ENCODE data around the gene GREM2.

GREM2 gene

DNA sequence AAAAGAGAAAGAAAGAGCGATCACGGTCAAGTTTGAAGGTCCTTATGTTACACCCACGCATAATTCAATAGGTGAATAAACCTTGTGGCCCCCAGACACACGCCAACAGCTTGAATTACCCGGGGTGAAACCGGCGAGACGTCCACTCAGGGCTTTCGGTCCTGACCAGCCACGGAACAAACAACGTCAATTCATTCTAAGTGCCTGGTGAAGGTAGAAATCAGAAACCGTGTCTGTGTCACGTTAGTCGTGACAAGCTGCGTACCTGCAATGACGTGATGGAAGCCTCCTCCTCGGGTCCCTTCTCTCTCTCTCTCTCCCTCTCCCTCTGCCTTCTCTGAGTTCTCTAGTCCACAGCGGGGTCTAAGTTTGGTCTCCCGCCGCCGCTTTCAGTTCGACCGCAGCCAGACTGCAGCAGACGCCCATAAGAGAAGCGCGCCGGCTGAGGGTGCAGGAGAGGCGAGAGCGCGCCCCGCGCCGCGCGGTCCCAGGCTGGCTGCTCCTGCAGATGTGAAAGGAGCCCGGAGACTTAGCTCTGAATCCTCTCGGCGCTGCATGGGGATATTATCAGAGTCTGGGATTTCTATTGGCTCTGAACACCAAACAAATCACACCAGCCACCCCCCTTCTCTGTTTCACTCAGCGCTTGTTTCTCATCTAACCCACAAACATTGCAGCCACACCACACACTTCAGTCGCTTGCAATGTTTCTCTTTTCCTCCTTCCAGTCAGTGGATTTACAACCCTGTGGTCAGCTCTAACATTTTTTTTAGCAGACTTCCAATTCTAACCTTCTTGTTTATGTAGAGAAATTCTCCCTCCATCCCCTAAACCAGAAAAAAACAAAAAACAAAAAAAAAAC lies at the start of gene GREM2:
Gene GREM2, minus strand, starts transcription at position 537 of the 862 bp plus-strand sequence. CDS start 118,680 bp downstream, outside the sequence.
- DNase-seq = no peak

DNA sequence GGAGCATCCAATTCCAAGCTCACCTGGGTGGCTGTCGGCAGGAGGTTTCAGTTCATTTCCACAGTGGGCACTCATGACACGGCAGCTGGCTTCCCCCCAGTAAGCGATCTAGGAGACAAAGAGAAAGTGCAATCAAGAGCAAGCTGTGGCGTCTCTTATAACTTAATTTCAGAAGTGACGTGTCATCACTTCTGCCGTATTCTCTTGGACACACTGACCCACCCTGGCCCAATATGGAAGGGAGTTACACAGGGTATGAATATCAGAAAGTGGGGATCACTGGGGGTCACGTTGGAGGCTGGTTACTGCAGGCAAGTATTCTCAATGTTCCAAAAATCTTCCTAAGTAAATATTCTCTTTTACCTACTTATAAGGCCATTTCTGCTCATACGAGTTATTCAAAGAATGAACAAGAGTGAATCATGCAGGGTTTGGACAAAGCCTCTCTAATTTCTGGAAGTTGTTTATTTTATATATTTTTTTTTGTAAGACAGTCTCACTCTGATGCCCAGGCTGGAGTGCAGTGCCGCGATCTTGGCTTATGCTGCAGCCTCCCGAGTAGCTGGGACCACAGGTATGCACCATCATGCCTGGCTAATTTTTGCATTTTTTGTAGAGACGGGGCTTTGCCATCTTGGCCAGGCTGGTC lies 46.5 kb upstream of the GREM2 start:
- no peak for DNase-seq

DNA sequence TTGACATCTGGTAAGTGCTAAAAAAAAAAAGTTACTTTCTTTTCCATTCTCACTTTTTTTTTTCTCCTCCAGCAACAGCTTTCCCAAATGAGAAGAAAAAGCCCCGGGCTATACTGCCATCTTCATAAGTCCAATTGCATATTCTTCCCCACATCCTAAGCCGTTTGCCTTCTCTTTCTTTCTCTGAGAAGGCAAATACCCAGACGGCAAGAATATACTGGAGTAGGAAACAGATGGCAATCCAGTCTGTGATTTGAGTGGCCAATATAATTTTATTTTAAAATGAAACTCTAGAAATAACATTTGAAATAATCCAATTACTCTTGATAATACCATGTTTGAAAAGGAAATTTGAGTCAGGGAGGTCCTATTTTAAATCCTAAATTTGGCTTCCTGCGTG lies 44.6 kb upstream of the GREM2 start:
- DNase-seq = no peak

DNA sequence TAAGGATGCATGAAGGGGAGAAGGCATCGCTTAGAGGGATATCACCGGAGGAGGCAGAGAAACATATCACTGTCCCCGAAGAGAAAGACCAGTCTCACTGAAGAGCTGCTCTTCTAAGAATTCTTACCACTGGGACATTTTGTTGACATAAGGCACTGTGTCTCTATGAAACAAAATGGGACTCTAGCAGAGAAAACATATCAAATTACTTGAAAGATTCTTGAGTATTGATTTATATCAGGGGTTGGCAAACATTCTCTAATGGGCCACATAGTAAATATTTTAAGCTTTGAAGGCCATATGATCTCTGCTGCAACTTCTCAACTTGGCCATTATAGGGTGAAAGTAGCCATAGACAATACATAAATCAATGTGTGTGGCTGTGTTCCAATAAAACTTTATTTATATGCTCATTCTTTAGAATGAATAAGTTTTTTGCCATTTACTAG lies 41.0 kb upstream of the GREM2 start:
- no peak for DNase-seq

DNA sequence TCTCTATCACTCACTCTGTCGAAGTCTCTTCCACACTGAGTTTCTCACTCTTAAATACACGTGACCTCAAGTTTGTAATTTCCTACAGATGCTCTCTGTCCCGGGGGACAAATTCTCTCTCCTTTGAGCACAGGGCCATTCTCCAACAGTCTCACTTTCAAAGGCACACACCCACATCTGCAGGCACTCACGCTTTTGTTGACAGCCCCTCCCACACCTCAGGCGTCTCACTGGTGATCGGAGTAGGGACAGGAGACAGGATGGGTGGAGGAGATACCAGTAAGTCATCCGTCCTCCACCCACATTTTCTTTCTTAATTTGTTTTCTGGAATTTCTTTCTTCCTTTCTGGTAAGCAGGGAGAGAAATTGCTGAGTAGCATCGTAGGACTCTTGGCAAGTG lies 40.6 kb upstream of the GREM2 start:
- no peak for DNase-seq

DNA sequence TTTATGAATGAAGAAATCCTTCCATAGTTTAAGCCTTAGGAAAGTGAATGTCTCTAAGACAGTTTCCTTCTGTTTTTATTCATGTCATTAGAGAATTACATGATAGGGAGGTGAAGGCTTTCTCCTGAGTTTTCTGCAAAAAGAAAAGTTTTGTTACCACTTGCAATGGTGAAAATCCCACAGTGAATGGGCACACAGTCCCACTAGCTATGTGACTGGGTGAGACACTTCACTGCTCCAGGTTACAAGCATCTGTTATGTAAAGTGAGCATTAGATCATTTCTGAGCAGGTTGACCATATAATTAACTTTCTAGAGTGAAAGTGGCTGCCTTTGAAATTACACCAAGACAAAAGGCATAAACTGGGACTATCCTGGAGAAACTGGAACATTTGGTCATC lies 38.9 kb upstream of the GREM2 start:
- DNase-seq = no peak

DNA sequence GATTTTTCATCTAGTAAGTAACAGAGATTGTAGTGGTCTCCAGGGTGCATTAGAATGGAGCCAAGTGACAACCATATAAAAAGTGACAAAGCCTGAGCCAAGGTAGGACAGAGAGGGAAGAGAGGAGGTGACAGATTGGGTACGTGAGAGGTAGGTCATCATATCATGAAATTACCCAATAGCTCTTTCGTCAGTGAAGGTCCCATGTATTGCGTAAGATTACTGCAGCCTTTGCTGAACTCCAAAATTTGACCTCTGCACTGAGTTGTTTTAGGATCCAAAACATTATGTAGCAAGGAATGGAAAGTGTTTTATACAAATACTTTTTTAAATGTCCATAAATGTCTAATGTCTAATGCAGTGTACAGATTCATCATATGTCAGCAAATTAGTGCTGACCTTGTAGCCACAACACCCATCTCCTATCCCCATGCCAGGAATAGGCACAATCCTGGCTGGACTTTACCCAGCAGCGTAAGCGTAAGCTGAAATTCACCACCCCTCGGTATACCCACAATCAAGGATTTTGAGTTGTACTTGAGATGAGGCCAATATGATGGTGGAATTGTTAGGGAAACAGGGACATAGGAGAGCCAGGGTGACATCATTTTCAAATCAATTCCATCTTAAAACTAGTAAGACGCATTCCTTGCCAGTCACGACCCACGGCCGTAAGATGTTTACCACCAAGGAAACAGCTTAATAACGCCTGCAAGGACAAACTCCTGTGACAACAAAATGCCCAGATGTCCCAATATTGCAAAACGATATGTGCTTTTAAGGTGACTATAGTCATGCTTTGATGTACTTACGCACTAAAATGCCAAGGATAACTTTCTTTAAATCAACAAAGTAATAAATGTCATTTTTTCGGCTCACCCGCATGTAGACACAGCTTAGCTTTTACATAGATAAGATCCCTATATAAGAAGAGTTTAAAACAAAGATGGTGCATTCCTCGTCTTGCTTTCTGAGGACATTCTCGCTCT lies 38.1 kb upstream of the GREM2 start:
- no peak for DNase-seq

DNA sequence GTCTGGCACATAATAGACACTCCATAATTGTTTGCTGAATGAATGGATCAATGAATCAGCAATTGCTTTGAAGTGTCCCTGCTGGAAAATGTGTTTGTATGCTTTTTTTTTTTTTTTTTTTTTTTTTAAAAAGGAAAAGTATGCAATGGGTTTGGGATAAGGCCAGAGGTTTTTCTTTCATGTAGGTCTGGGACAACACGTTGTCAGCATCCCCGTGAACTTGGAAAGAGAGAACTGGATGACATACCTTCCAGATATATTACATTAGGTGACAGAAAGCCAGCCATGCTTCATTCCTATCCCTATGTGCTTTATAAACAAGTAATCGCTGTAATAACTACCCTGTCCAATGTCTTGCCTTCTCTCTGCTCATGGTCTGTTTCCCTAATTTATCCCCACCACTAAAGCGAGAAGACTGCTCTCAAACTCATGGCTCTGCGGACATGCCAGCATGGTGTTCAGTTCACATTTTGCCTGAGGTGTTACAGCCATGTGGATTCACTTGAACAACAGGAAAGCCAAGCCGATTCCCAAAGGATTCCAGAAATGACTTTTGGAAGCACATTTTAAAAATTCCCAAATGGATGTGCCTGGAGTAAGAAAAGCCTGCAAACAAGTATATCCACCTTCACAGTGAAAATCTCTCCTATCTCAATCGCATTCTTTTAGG lies 34.8 kb upstream of the GREM2 start:
- DNase-seq = no peak

DNA sequence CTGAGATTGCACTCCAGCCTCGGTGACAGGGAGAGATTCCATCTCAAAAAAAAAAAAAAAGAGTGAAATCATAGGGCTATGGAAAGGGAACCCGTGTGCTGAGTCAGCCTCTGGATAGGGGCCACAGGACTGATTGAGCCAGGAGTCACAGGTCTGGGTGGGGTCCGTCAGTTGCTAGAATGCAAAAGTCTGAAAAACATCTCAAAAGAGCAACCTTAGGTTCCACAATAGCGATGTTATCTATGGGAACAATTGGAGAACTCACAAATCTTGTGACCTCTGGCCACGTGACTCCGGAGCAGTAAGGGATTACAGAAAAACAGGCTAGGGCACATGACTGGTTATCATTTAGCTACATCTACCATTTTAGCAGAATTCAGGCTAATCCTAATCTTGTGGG lies 32.8 kb upstream of the GREM2 start:
- DNase-seq = no peak

DNA sequence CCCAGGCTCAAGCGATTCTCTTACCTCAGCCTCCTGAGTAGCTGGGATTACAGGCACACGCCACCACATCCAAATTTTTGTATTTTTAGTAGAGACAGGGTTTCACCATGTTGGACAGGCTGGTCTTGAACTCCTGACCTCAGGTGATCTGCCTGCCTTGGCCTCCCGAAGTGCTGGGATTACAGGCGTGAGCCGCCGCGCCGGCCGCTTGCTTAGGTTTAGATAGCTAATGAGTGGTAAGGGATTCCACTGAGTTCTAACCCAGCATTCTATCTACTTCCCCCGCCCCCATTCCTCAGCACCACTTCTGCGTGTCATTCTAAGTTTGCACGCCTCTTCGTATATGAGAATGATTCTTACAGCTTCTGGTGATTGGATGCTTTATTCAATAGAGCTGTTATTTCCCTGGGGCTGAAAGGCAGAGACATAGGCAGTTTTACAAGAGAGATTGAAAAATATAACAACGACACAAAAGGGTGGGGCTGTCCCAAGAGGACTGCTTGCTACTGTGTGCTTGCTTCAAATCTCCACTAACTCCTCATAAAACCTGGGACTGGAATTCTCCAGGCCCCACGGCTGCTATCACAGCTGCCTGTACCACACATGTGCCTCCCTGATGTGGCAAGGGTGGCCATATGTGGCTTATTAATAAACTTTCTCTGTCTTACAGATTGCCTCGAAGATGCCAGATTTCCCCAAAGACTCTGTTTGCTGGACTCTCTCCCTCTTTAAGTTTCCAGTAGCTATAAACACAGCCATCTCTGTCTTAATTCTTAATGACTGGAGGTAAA lies 23.7 kb upstream of the GREM2 start:
- no peak for DNase-seq

DNA sequence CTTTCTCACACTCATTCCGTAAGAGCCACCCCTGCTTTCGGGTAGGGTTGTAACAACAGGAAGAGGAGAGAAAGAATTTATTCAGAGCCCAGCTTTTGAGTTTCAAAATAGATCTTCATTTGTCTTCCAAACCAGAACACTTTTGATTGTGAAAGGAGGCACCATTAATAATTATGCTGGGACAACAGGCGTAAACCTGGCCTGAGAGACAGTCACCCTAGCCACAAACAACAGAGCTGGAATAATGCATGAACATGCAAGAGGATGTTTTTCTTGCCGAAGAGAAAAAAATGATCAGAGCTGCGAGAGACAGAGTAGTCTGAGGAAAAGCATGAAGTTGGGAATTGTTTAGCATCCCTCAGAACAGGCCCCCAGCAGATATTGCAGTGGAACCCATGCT lies 18.5 kb upstream of the GREM2 start:
- DNase-seq = no peak

DNA sequence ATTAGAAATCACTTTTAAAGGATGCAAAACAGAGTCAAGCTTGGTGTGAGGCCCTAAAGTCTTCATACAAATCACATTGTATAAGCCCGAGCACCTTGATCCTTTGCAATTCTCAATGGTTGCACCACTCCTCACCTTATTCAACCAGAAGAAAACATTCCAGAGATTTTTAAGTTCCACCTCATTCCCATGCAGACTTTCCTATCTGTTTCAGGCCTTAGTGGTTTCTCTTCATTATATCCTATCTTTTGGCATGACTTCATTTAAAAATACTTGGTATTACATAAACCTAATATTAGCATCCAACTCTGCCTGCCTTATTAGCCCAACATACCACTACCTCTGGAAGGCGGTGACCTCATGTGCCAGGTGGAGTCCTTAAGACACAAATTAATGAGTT lies 9.3 kb upstream of the GREM2 start:
- DNase-seq = no peak

DNA sequence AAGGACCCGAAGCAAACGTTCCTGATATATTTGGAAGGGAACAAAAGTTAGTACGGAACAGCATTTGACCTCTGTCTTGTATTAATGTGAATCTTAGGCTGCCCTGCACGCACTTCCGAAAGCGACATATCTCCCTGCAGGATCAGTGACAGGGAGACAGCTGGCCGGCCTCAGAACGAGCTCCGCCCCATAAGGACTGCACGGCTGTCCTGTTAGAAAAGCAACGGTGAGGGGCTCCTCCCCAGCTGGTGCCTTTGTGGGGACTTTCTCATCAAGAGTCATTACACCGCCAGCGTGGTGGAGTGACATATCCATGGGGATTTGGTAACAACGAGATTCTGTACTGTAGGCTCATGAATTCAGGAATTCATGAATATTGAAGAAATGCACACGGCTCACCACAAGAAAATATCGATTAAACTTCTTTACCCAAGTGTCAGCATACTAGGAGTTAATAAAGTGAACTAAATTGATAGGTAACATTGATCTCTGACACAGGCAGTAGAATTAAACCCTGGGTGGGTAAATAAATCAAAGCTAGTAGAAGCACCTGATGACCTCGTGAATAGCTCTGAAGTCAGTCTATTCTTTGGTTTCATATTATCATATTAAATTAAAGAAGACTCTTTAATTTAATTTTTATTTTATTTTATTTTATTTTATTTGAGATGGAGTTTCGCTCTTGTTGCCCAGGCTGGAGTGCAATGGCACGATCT lies 8.1 kb upstream of the GREM2 start:
- DNase-seq = no peak

DNA sequence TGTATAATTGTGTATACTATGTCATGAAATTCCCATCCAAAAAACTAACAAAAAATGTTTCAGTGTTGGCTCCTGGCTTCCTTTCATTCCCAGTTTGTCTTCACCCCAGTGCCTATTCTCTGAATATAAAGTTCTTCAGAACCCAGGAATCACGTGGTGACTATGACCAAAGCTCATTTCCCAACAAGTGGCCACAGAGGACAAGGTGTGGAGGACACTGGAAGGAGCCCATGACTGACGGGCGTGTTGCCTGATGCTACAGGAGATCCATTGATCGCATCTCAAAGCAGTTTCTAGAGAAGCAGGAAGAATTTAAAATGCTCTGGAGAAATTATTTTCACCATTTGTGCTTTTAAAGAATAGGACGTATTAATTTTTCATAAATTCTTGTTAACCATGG lies 7.4 kb upstream of the GREM2 start:
- no peak for DNase-seq

DNA sequence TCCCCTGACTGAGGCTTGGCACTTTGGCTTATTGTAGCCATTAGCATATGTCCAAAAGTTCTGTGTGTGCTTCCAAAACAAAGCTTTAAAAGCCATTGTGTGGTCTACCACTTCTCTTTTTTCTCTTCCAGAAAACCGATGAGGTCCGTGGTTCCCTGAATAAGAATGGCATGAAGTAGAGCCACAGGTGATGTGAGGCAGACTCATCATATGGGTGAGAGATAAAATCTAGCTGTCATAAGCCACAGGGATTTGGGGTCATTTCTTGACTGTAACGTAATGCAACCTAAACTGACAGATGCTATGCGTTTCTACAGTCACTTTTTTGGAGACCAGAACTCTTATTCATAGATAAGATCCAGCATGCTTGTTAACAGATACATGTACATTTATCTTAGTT lies 7.0 kb upstream of the GREM2 start:
- DNase-seq = no peak

DNA sequence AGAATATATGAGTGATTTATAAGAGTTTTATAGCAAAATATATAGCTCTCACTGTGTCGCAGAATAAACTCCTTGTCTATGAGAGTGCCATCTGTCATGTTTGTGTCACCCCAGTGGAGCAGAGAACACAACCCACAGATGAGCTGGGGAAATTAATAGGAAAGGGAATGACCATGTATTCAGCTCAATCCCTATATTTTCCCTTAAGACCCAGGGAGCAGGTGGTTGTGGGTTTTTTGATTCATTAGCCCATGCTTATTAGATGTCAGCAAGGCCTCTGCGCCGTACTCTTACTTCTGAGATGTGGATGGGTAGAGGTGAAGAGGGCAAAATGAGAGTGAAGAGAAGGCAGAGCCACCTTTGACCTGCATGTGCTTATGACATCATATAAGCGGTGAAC lies 4.1 kb upstream of the GREM2 start:
- no peak for DNase-seq

DNA sequence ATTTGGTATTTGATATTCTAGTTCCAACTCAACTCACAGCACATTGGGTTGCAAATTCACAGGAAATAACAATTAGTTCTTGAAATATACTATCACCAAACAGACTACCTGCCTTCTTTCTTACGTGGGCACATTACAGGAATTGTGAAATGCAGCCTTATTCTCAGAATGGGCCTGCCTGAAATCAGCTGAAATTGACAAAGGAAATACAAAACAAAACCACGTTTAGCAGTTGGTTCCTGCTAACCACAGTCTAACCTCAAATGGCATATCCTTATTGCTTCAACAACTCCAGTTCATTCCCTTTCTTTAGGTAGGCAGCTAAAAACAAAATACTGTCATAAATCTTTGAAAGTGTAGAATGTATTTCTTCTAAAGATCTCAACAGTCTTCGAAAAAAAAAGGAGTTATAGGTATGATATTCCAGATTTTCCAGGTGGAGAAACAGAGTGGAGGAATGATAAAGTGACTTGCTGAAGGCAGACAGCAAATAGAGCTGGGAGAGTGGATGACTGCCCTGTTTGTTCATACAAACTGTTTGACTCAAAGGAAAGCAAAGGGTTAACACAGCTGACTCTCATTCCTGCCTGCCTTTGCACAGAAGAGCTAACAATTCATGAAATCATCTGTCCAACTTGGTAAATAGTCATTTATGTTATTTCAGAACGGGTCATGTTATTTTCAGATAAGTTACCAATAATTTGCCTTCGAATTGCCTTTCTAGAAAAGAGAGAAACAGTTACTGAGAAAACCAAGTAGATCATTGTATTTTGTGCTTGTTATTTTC lies 1.6 kb upstream of the GREM2 start:
- DNase-seq = no peak

DNA sequence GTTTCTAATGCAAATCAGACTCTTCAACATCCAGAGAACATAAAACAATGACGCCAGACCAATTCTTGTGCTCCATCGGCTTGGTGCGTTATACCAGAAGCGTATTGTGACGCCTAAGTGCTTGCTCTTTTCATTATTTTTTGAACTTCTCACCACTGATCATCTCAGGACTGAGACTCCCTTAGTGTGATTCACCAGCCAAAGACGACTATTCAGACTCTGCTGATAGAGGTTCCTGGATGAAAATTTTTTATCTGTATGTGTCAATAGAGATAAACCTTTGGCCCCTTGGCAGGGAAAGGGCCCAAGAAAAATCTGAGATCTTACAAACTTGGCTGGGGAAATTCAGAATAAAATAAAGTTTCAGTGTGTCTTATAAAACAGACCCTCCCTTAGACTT lies 856 bp upstream of the GREM2 start:
- DNase-seq = no peak

DNA sequence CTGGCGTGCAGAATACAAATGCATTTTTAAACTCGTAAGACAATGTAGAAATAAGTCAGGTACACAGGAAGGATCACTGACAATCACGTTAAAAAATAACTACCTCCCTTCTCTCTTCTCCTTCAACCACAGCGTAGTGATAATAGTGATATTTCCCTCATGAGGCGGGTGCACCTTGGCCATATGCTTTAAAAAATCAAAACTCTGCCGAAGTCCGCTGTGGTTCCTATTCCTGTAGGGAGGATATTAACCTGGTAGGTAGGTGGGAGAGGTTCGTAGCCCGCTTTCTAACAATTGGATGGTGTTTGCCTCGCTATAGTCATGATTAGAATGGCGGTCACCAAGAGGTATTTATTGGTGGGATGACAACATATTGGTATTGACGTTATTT lies 732 bp downstream of the GREM2 start:
- DNase-seq = no peak

DNA sequence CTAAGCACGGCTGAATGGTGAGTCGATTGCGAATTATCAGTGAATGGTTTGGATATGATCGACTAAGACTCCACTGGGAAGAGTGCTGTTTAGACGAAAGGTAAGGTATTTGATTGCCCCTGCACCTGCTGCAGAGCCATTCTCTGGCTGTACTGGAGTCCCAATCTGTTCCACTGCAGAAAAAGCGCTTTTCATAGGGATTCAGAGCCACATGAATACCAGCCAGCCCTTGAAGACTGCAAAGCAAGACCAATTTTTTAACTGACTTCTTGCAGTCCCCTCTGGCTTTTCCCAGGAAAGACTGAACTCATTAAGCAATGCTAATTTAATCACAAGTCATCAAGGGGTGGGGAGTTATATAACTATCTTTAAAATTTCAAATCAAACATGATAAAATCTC lies 1.3 kb downstream of the GREM2 start:
- no peak for DNase-seq

All from stimulated activated naive CD4-positive, alpha-beta T cell (primary cell).